ENCODE measurements around the gene POMZP3.
"Not testable (repeated sequence)": the region's sequence is repeated elsewhere in the genome, so short reads cannot be mapped to it uniquely, and the experiment has no call there.

GRCh38 chr7:76591033-76591432 is 36.0 kb downstream of the POMZP3 start:
- not testable (repeated sequence) for TF ChIP-seq ZNF768 (CRISPR knock-in tag; IDR thresholded peaks at IDR 0.05); SUZ12 (IDR thresholded peaks at IDR 0.05; ENCODE audit: low read depth, low read length); SP1 (IDR thresholded peaks at IDR 0.05); SP1 (CRISPR knock-in tag; IDR thresholded peaks at IDR 0.05); ETS1 (CRISPR knock-in tag; IDR thresholded peaks at IDR 0.05); MYC (CRISPR knock-in tag; IDR thresholded peaks at IDR 0.05; ENCODE audit: borderline replicate concordance); STAG1 (CRISPR knock-in tag; IDR thresholded peaks at IDR 0.05); GATAD2A (CRISPR knock-in tag; IDR thresholded peaks at IDR 0.05); POLR2A (IDR thresholded peaks at IDR 0.05; ENCODE audit: insufficient read depth in 1 of 2, low read depth in 2 of 2, low read length in 2 of 2); CREB1 (IDR thresholded peaks at IDR 0.05); CREB1 (CRISPR knock-in tag; IDR thresholded peaks at IDR 0.05); ZNF136 (CRISPR knock-in tag; IDR thresholded peaks at IDR 0.05; ENCODE audit: low read depth); RAD21 (CRISPR knock-in tag; IDR thresholded peaks at IDR 0.05); FOSL2 (CRISPR knock-in tag; IDR thresholded peaks at IDR 0.05); ESRRA (CRISPR knock-in tag; IDR thresholded peaks at IDR 0.05; ENCODE audit: low read depth); PAX8 (CRISPR knock-in tag; IDR thresholded peaks at IDR 0.05; ENCODE audit: borderline replicate concordance)
